Adrenal gland (tissue), 5 donors: ENCODE results near the gene MON1B.

Experiments
- POLR2A ChIP-seq, 2 donors: fragments of 450-650 bp; IDR thresholded peaks; one replicate each; pipeline ENCODE4 v1.6.1; 2017; ENCODE audit warnings: antibody characterized with exemption in 2 of 2, mild to moderate bottlenecking in 2 of 2, moderate library complexity in 1 of 2
- TF ChIP-seq, protein P1 (sequence below), 6 experiments: fragments of 450-650 bp in 4 of 6; fragments of 200-600 bp in 2 of 6; sonication (generic) in 1 of 6; IDR thresholded peaks; 1 replicate in 5 of 6; 2 replicates in 1 of 6; pipeline versions ENCODE4 v1.5.1 to v1.8.0; 2016 to 2021; ENCODE audit warnings: antibody characterized with exemption in 6 of 6, mild to moderate bottlenecking in 2 of 6, moderate library complexity in 1 of 6
- donor health status: DM: no; HTN: no; CAD: no.

DNA sequence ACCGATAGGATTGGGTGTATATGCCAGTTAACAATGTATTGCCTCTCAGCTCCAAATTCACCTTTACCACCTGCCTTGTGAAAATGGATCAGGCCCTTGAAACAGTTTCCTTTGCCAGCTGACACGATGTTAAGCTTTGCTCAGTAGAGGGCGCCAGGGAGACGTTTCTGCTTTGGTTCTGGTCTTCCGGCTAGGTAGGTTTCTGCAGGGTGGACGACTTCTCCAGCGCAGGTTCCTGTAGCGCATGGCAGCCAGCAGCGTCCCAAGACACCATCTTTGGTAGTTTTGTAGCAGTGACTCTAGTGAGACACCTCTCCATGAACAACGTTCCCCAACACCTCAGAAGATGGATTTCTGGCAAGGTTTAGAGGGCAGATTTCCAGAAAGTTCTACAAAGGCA is 32.2 kb downstream of the MON1B start:
- TF ChIP-seq POLR2A (IDR thresholded peaks at IDR 0.05), result no peak
- TF ChIP-seq, protein P1, sequence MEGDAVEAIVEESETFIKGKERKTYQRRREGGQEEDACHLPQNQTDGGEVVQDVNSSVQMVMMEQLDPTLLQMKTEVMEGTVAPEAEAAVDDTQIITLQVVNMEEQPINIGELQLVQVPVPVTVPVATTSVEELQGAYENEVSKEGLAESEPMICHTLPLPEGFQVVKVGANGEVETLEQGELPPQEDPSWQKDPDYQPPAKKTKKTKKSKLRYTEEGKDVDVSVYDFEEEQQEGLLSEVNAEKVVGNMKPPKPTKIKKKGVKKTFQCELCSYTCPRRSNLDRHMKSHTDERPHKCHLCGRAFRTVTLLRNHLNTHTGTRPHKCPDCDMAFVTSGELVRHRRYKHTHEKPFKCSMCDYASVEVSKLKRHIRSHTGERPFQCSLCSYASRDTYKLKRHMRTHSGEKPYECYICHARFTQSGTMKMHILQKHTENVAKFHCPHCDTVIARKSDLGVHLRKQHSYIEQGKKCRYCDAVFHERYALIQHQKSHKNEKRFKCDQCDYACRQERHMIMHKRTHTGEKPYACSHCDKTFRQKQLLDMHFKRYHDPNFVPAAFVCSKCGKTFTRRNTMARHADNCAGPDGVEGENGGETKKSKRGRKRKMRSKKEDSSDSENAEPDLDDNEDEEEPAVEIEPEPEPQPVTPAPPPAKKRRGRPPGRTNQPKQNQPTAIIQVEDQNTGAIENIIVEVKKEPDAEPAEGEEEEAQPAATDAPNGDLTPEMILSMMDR (IDR thresholded peaks at IDR 0.05), result no peak
